ENCODE data around the gene CA10.

GRCh38 chr17:52124993-52125392, 33.5 kb downstream of the CA10 start:
- TF ChIP-seq EZH2 (IDR thresholded peaks at IDR 0.05; ENCODE audit: insufficient read depth, poor library complexity, severe bottlenecking), result no peak
- TF ChIP-seq EZH2phosphoT487 (IDR thresholded peaks at IDR 0.05; ENCODE audit: insufficient read depth, low read depth), result no peak
